Measurements from ENCODE around the gene ZNF25. TPM values are rescaled to one million over a fixed set of nuclear protein-coding genes. Genes with fewer than 3 reads are reported as not detected.
"Not testable (repeated sequence)": the region's sequence is repeated elsewhere in the genome, so short reads cannot be mapped to it uniquely, and the experiment has no call there.

ZNF25 gene
- 0.62 and 1.2 TPM in 2 replicates for total RNA-seq (2014; rRNA removed; shearing (Covaris generic))

DNA sequence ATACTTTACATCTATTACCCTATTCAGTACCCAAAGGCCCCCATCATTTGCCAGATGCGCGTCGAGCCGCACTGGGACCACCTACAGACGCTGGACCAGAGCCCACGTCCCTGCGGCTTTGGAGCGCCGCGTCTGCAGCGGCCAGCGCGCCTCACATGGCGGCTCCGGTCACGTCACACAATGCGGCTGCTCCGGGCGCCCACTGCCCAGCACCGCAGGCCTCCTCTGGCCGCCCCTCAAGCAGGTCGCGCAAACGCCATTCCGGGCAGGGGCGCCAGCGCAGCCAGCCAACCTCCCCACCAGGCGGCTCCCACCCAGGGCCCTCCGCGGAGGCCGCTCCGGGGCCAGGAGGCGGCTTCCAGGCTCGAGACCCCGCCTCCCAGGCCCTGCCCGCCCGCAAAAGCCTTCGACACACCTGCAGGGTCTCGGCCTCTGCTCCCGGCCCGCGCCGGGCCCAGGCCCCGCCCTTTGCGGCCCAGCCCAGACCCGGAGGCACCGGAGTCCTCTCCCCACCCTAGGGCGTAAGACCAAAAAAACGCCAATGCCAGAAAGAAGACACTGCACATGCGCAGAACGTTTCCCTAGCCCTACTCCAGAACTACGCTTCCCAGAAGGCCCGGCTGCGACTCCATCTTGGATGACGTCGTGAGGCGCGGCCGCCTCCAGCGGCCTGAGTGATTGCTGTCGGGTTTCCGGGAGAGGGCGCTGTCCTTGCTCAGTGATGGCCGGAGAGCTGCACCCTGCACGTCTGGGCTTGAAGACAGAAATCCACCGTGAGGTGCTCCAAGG, at the start of gene ZNF25:
Gene ZNF25 (minus strand): TSS at position 557 of the 789 bp plus-strand sequence. CDS start 4,925 bp downstream, outside the sequence.
- DNase-seq, result peak; percentile 94
- Histone ChIP-seq H3K36me3 (replicated peaks; ENCODE audit: control insufficient read depth, insufficient read depth, low read length) (no peaks in the 10 kb centered on the region), H3K27me3 (ENCODE audit: control insufficient read depth, insufficient read depth, low read length) (no peaks in the 10 kb centered on the region), H3K4me3 (ENCODE audit: insufficient read depth, low read depth, low read length) (peak within 1 kb of the TSS; percentile 70)

DNA sequence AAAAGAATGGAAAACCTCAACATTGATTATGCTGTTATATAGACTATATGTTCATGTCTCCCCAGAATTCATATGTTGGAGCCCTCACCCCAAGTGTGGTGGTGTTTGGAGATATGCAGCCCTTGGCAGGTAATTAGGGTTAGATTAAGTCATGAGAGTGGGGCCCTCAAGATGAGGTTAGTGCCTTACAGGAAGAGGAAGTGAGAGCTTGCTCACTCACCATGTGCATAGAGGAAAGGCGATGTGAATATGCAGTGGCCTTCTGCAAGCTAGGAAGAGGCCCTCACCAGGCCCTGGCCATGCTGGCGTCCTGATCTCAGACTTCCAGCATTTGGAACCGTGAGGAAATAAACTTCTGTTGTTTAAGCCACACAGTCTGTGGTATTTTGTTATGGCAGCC, 48.8 kb upstream of the ZNF25 start:
- Histone ChIP-seq H3K27me3 (ENCODE audit: control insufficient read depth, insufficient read depth, low read length) (no peaks in the 10 kb centered on the region), H3K4me3 (ENCODE audit: insufficient read depth, low read depth, low read length) (no peak overlapping the region), H3K36me3 (replicated peaks; ENCODE audit: control insufficient read depth, insufficient read depth, low read length) (0 out of 2 replicates have a peak, but pooled peaks cover 1% of the 10 kb centered on the region)
- no peak for DNase-seq

- H3K4me3 ChIP-seq (ENCODE audit: insufficient read depth, low read depth, low read length); H3K27me3 ChIP-seq (ENCODE audit: control insufficient read depth, insufficient read depth, low read length); DNase-seq; H3K36me3 ChIP-seq (replicated peaks; ENCODE audit: control insufficient read depth, insufficient read depth, low read length): not testable (repeated sequence)
Observed at GRCh38 chr10:38019124-38019523, 42.7 kb upstream of the ZNF25 start.

GRCh38 chr10:38016354-38016753, 39.9 kb upstream of the ZNF25 start:
- DNase-seq, result no peak
- H3K4me3 ChIP-seq (ENCODE audit: insufficient read depth, low read depth, low read length), result no peak overlapping the region
- H3K36me3 ChIP-seq (replicated peaks; ENCODE audit: control insufficient read depth, insufficient read depth, low read length), result peaks cover 6% of the 10 kb centered on the region
- H3K27me3 ChIP-seq (ENCODE audit: control insufficient read depth, insufficient read depth, low read length), result no peaks in the 10 kb centered on the region

GRCh38 chr10:38010119-38010903, 33.9 kb upstream of the ZNF25 start, which contains the start of gene ZNF33A:
TSS of gene ZNF33A (plus strand) at chr10:38010675. CDS start at chr10:38012342, 1,667 bp downstream.
- peak within 1 kb of the TSS; percentile 63 for H3K4me3 ChIP-seq (ENCODE audit: insufficient read depth, low read depth, low read length)
- DNase-seq, result peak; percentile 83
- no peaks in the 10 kb centered on the region; the same call in 1 of the 2 replicates for H3K27me3 ChIP-seq (ENCODE audit: control insufficient read depth, insufficient read depth, low read length)
- no peaks in the 10 kb centered on the region for H3K36me3 ChIP-seq (replicated peaks; ENCODE audit: control insufficient read depth, insufficient read depth, low read length)

- Histone ChIP-seq H3K4me3 (ENCODE audit: insufficient read depth, low read depth, low read length) (no peak overlapping the region), H3K27me3 (ENCODE audit: control insufficient read depth, insufficient read depth, low read length) (no peaks in the 10 kb centered on the region; the same call in 1 of the 2 replicates), H3K36me3 (replicated peaks; ENCODE audit: control insufficient read depth, insufficient read depth, low read length) (no peaks in the 10 kb centered on the region)
- DNase-seq, result no peak
Observed at GRCh38 chr10:38007991-38008390, 31.5 kb upstream of the ZNF25 start.

DNA sequence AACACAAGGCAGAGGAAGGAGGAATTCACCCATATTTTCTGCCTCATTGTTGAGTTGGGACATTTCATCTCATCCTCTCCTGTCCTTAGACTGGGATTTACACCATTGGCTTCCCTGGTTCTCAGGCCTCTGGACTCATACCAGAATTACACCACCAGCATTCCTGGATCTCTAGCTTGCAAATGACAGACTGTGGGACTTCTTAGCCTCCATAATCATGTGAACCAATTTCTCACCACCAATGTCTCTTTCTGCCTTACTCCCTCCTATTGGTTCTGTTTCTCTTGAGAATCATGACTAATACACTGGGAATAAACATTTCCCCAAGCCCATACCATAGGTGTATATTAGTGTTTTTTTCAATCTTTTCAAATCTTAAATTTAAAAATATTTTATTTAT, 31.1 kb upstream of the ZNF25 start:
- Histone ChIP-seq H3K36me3 (replicated peaks; ENCODE audit: control insufficient read depth, insufficient read depth, low read length) (no peaks in the 10 kb centered on the region), H3K27me3 (ENCODE audit: control insufficient read depth, insufficient read depth, low read length) (no peaks in the 10 kb centered on the region; the same call in 1 of the 2 replicates), H3K4me3 (ENCODE audit: insufficient read depth, low read depth, low read length) (no peak overlapping the region)
- no peak for DNase-seq

DNA sequence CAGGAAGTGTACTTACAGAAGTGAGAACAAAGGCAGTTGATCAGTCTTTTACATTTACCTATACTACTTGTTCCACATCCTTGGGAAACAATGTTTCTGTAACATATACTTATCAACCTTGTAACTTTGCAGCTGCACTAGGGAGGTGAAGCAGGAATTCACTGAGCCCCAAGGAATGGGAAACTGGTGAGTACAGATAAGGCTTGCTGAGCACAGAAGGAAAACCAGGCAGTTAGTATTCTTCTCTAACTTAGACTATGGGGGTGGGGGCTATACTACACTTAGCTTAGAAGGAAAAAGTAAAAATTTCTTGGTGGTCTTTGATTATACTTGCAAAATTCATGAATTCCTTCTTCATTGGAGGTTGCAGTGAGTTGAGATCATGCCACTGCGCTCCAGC, 27.1 kb upstream of the ZNF25 start:
- no peaks in the 10 kb centered on the region for H3K36me3 ChIP-seq (replicated peaks; ENCODE audit: control insufficient read depth, insufficient read depth, low read length)
- H3K27me3 ChIP-seq (ENCODE audit: control insufficient read depth, insufficient read depth, low read length), result no peaks in the 10 kb centered on the region; the same call in 1 of the 2 replicates
- H3K4me3 ChIP-seq (ENCODE audit: insufficient read depth, low read depth, low read length), result no peak overlapping the region
- DNase-seq, result no peak

GRCh38 chr10:38003026-38003425, 26.6 kb upstream of the ZNF25 start:
- Histone ChIP-seq H3K36me3 (replicated peaks; ENCODE audit: control insufficient read depth, insufficient read depth, low read length) (no peaks in the 10 kb centered on the region), H3K4me3 (ENCODE audit: insufficient read depth, low read depth, low read length) (no peak overlapping the region), H3K27me3 (ENCODE audit: control insufficient read depth, insufficient read depth, low read length) (no peaks in the 10 kb centered on the region)
- DNase-seq, result no peak

DNA sequence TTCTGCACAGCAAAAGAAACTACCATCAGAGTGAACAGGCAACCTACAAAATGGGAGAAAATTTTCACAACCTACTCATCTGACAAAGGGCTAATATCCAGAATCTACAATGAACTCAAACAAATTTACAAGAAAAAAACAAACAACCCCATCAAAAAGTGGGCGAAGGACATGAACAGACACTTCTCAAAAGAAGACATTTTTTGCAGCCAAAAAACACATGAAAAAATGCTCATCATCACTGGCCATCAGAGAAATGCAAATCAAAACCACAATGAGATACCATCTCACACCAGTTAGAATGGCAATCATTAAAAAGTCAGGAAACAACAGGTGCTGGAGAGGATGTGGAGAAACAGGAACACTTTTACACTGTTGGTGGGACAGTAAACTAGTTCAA, 24.0 kb upstream of the ZNF25 start:
- not testable (repeated sequence) for DNase-seq; H3K36me3 ChIP-seq (replicated peaks; ENCODE audit: control insufficient read depth, insufficient read depth, low read length); H3K4me3 ChIP-seq (ENCODE audit: insufficient read depth, low read depth, low read length); H3K27me3 ChIP-seq (ENCODE audit: control insufficient read depth, insufficient read depth, low read length)

- DNase-seq; H3K36me3 ChIP-seq (replicated peaks; ENCODE audit: control insufficient read depth, insufficient read depth, low read length); H3K27me3 ChIP-seq (ENCODE audit: control insufficient read depth, insufficient read depth, low read length); H3K4me3 ChIP-seq (ENCODE audit: insufficient read depth, low read depth, low read length): not testable (repeated sequence)
Observed at GRCh38 chr10:37998920-37999319, 22.5 kb upstream of the ZNF25 start.

GRCh38 chr10:37992083-37992482, 15.6 kb upstream of the ZNF25 start:
- H3K4me3 ChIP-seq (ENCODE audit: insufficient read depth, low read depth, low read length), result no peak overlapping the region
- no peak for DNase-seq
- no peaks in the 10 kb centered on the region for H3K36me3 ChIP-seq (replicated peaks; ENCODE audit: control insufficient read depth, insufficient read depth, low read length)
- no peaks in the 10 kb centered on the region for H3K27me3 ChIP-seq (ENCODE audit: control insufficient read depth, insufficient read depth, low read length)

- DNase-seq, result no peak
- Histone ChIP-seq H3K27me3 (ENCODE audit: control insufficient read depth, insufficient read depth, low read length) (no peaks in the 10 kb centered on the region), H3K36me3 (replicated peaks; ENCODE audit: control insufficient read depth, insufficient read depth, low read length) (no peaks in the 10 kb centered on the region), H3K4me3 (ENCODE audit: insufficient read depth, low read depth, low read length) (no peak overlapping the region)
Observed at GRCh38 chr10:37991655-37992054, 15.2 kb upstream of the ZNF25 start.

- DNase-seq, result no peak
- Histone ChIP-seq H3K27me3 (ENCODE audit: control insufficient read depth, insufficient read depth, low read length) (no peaks in the 10 kb centered on the region), H3K36me3 (replicated peaks; ENCODE audit: control insufficient read depth, insufficient read depth, low read length) (no peaks in the 10 kb centered on the region), H3K4me3 (ENCODE audit: insufficient read depth, low read depth, low read length) (no peak overlapping the region)
Observed at GRCh38 chr10:37976880-37977203, 395 bp upstream of the ZNF25 start.
